Activated CD8-positive, alpha-beta T cell treated with anti-CD3 and anti-CD28 coated beads, Interleukin-2, amount 10 ng/mL, durations not matched to agents 7 days and 5 days (primary cell): ENCODE measurements around the gene MEMO1. TPM values are rescaled to one million over a fixed set of nuclear protein-coding genes. Genes with fewer than 3 reads are reported as not detected.
"Not testable (repeated sequence)": the region's sequence is repeated elsewhere in the genome, so short reads cannot be mapped to it uniquely, and the experiment has no call there.

Experiments used
- ATAC-seq: fragments of 150-1000 bp; cut with Tn5 transposase; one replicate; pipeline ENCODE4 v1.10.0; 2021; ENCODE audit warnings: moderate library complexity
- CTCF ChIA-PET: fragments of 350-600 bp; sonication (Branson Sonifier 250); formaldehyde crosslinking; loops from one replicate; lab custom pipeline; 2021; ENCODE audit warnings: antibody characterized with exemption; lab: Charles Lee
- POLR2A ChIA-PET: fragments of 350-600 bp; sonication (Branson Sonifier 250); formaldehyde crosslinking; loops from one replicate; lab custom pipeline; 2021; ENCODE audit warnings: antibody characterized with exemption; lab: Charles Lee
- DNase-seq: peaks from one replicate; pipeline ENCODE4 v3.0.0-alpha.2; 2020
- H3K27ac Mint-ChIP-seq: one replicate; pipeline ENCODE4 v1.8.0; 2021; ENCODE audit warnings: mild to moderate bottlenecking, mixed read lengths
- H3K27me3 Mint-ChIP-seq: one replicate; pipeline ENCODE4 v1.8.0; 2021; ENCODE audit warnings: low read depth, mixed read lengths
- H3K36me3 Mint-ChIP-seq: one replicate; pipeline ENCODE4 v1.8.0; 2021; ENCODE audit warnings: low read depth, mixed read lengths
- H3K4me1 Mint-ChIP-seq: one replicate; pipeline ENCODE4 v1.8.0; 2021; ENCODE audit warnings: low read depth, mixed read lengths
- H3K4me3 Mint-ChIP-seq: one replicate; pipeline ENCODE4 v1.8.0; 2021; ENCODE audit warnings: mild to moderate bottlenecking, mixed read lengths
- H3K9me3 Mint-ChIP-seq: one replicate; pipeline ENCODE4 v1.8.0; 2022; ENCODE audit warnings: mixed read lengths; ENCODE audit not compliant: insufficient read depth
- total RNA-seq, 2 experiments: library from RNA; stranded (reverse); gene quantifications; one replicate each; pipeline ENCODE4 v1.2.3, GENCODE V29; 2021

The MEMO1 gene
- total RNA-seq, 2 experiments from 2014 or later, result 50.5 to 51.5 TPM

DNA sequence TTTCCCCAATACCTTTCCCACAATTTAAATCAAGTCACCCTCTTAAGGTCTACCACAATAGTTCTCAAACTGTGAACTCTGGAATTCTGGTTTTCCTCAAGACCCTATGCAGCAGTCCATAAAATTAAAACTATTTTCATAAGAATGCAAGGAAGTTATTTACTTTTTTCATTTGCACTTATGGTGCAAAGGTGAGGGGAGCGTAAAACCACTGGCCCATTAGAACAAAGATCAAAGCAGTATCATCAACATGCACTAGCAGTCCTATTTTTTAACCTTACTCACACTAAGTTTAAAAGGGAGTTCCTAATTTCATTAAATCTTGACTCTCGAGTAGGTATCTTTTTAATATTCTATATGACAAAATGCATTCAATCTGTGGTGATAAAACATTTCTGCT lies 85.3 kb downstream of the MEMO1 start:
- no peak for DNase-seq
- Mint-ChIP-seq H3K36me3 (peaks cover 12% of the 10 kb centered on the region), H3K27me3 (no peaks in the 10 kb centered on the region), H3K27ac (no peak overlapping the region), H3K4me3 (no peak overlapping the region), H3K4me1 (no peaks in the 10 kb centered on the region), H3K9me3 (no peaks in the 10 kb centered on the region)
- POLR2A ChIA-PET, result no interaction called here
- no peak for ATAC-seq
- CTCF ChIA-PET, result no interaction called here

DNA sequence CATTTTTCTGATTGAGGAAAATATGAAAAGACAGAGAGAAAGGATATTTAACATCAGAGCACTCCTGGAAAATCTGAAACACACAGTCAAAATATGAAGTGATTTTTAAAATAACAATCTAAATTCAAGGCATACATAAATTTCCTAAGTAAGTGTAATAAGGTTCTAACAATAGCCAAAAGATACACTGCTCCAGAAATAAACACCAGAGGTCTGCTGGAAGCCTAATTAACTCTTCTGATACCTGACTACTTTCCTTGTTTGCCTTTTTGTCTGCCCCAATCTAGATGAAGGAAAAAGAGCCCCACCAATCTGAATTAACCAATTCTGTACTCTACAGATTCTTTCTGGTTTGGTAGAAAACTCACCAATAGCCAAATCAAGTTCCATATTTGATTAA lies 87.1 kb downstream of the MEMO1 start:
- Mint-ChIP-seq H3K27me3 (no peaks in the 10 kb centered on the region), H3K4me1 (no peaks in the 10 kb centered on the region), H3K27ac (no peak overlapping the region), H3K4me3 (no peak overlapping the region), H3K36me3 (peaks cover 17% of the 10 kb centered on the region), H3K9me3 (no peaks in the 10 kb centered on the region)
- POLR2A ChIA-PET, result no interaction called here
- DNase-seq (no peak), ATAC-seq (no peak)
- CTCF ChIA-PET, result no interaction called here

DNA sequence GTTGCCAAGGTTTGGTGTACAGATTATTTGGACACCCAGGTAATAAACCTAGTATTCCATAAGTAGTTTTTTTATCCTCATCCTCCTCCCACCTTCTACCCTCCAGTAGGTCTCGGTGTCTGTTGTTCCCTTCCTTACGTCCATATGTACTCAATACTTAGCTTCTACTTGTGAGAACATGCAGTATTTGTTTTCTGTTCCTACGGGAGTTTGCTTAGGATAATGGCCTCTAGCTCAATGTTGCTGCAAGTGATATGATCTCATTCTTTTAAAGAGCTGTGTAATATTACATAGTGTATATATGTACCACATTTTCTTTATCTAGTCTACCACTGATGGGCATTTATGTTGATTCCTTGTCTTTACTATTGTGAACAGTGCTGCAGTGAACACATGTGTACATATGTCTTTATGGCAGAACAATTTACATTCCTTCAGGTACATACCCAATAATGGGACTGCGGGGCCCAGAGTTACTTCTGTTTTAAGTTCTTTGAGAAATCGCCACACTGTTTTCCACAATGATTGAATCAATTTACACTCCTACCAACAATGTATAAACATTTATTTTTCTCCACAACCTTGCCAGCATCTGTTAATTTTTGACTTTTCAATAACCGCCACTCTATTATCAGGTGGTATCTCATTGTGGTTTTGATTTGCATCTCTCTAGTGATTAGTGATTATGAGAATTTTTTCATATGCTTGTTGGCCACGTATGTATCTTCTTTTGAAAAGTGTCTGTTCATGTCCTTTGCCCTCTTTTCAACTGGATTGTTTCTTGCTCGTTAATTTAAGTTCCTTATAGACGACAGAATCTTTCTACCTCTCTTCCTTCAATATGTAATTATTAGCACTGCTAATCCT lies 88.0 kb downstream of the MEMO1 start:
- H3K4me3 Mint-ChIP-seq, result no peak overlapping the region
- H3K27me3 Mint-ChIP-seq, result no peaks in the 10 kb centered on the region
- POLR2A ChIA-PET, result no interaction called here
- ATAC-seq (no peak), DNase-seq (no peak)
- no peaks in the 10 kb centered on the region for H3K9me3 Mint-ChIP-seq
- no peak overlapping the region for H3K27ac Mint-ChIP-seq
- CTCF ChIA-PET, result interaction anchor here (1.4 kb wide), 1 partner anchor 14 kb away, joined by 4 read pairs; no protein-coding TSS in a partner anchor
- H3K4me1 Mint-ChIP-seq, result no peaks in the 10 kb centered on the region
- peaks cover 18% of the 10 kb centered on the region for H3K36me3 Mint-ChIP-seq

DNA sequence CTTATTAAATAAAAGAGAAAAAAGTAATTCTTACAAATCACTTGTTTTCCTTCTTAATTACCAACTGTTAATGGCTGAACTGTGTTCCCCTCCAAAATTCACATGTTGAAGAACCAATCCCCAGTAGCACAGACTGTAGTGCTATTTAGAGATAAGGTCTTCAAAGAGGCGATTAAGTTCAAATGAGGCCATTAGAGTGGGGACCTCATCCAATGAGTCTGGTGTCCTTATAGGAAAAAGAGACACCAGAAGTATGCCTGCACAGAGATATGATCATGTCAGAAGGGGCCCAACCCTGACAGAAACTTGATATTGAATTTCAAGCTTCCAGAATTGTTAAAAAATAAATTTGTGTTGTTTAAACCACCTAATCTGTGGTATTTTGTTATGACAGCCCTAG lies 89.8 kb downstream of the MEMO1 start:
- no peak overlapping the region for H3K27ac Mint-ChIP-seq
- POLR2A ChIA-PET, result no interaction called here
- CTCF ChIA-PET, result interaction anchor here (0.8 to 1.4 kb wide), 2 partner anchors 13 to 119 kb away, joined by 3 to 4 read pairs; partner anchors contain the start of gene DPY30
- H3K4me1 Mint-ChIP-seq, result no peaks in the 10 kb centered on the region
- H3K36me3 Mint-ChIP-seq, result peaks cover 22% of the 10 kb centered on the region
- H3K9me3 Mint-ChIP-seq, result no peaks in the 10 kb centered on the region
- no peak overlapping the region for H3K4me3 Mint-ChIP-seq
- ATAC-seq, result no peak
- no peaks in the 10 kb centered on the region for H3K27me3 Mint-ChIP-seq
- no peak for DNase-seq

DNA sequence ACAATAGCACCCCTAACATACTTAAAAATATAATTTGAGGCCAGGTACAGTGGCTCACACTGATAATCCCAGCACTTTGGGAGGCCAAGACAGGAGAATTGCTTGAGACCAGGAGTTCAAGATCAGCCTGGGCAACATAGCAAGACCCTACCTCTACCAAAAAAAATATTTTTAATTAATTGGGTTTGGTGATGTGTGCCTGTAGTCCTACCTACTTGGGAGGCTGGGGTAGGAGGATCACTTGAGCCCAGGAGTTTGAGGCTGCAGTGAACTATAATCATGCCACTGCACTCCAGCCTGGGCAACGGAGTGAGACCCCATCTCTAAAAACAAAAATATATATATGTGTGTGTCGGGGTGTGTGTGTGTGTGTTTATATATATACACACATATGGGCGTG lies 91.3 kb downstream of the MEMO1 start:
- H3K27ac Mint-ChIP-seq, result no peak overlapping the region
- peaks cover 16% of the 10 kb centered on the region for H3K36me3 Mint-ChIP-seq

DNA sequence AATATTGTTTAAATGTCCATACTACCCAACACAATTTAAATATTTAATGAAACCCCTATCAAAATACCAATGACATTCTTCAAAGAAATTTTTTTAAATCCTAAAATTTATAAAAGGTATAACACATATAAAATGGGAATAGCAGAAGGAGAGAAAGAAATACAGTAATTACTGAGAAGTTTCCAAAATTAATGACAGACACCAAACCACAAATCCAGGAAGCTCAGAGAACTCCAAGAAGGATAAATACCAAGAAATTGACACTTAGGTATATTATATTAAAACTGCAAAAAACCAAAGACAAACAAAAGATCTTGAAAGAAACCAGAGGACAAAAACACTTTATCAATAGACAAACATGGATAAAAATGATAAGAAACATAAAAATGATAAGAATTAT lies 101.1 kb downstream of the MEMO1 start:
- H3K9me3 Mint-ChIP-seq, result no peaks in the 10 kb centered on the region
- ChIA-PET POLR2A (no interaction called here), CTCF (no interaction called here)
- peaks cover 6% of the 10 kb centered on the region for H3K4me1 Mint-ChIP-seq
- H3K27ac Mint-ChIP-seq, result no peak overlapping the region
- H3K27me3 Mint-ChIP-seq, result no peaks in the 10 kb centered on the region
- no peak overlapping the region for H3K4me3 Mint-ChIP-seq
- ATAC-seq (no peak), DNase-seq (no peak)
- H3K36me3 Mint-ChIP-seq, result peaks cover 27% of the 10 kb centered on the region

More for the DNA sequence above, 91.3 kb downstream of the MEMO1 start:
- Mint-ChIP-seq H3K4me3 (no peak overlapping the region), H3K27me3 (no peaks in the 10 kb centered on the region), H3K4me1 (no peaks in the 10 kb centered on the region), H3K9me3 (no peaks in the 10 kb centered on the region)
- ChIA-PET CTCF (no interaction called here), POLR2A (no interaction called here)
- no peak for ATAC-seq
- no peak for DNase-seq

DNA sequence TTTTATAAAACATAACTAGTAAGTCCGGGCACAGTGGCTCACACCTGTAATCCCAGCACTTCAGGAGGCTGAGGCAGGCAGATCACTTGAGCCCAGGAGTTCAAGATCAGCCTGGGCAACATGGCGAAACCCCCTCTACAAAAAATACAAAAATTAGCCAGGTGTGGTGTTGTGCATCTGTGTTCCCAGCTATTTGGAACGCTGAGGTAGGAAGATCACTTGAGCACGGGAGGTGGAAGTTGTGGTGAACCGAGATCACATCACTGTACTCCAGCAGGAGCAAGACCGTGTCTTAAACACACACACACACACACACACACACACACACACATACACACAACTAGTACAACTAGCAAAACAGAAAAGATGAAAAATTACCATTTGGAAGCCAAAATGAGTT lies 103.3 kb downstream of the MEMO1 start:
- H3K27ac Mint-ChIP-seq, POLR2A ChIA-PET, ATAC-seq, H3K4me3 Mint-ChIP-seq, CTCF ChIA-PET, DNase-seq, H3K27me3 Mint-ChIP-seq, H3K9me3 Mint-ChIP-seq: not testable (repeated sequence)
- peaks cover 30% of the 10 kb centered on the region for H3K36me3 Mint-ChIP-seq
- peaks cover 14% of the 10 kb centered on the region for H3K4me1 Mint-ChIP-seq

DNA sequence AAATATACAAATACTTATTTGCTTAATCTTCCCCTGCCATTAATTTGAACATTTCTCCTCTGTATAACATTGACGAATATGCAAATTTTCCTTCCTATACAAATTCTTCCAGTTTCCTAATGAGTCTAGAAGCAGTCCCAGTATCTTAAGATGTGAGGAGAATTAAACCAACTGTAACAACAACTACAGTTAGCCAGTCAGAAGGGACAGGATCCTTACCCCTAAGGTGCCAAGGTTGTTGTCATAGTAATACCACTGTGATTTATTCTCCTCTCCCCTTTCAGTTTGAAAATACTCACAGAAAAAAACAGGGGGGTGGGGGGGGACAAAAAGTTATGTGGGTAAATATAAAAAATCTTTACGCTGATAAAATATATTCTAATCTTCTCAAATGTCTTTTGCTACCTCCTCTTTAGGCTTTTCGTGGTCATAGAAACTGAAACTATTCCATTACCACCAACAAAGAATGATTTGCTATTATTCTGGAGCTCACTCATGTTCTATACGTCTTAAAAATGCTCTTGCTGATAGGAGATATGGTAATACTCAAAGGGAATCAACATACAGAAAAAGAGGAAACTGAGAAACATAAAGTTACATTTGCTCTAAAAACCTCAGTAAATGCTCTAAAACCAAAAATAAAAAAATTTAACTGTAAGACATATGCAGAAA lies 107.6 kb downstream of the MEMO1 start:
- H3K27me3 Mint-ChIP-seq, result no peaks in the 10 kb centered on the region
- DNase-seq (no peak), ATAC-seq (peak; percentile 44)
- ChIA-PET POLR2A (no interaction called here), CTCF (no interaction called here)
- H3K27ac Mint-ChIP-seq, result no peak overlapping the region
- H3K36me3 Mint-ChIP-seq, result peaks cover 50% of the 10 kb centered on the region
- peaks cover 8% of the 10 kb centered on the region for H3K4me1 Mint-ChIP-seq
- peaks cover 7% of the 10 kb centered on the region for H3K9me3 Mint-ChIP-seq
- H3K4me3 Mint-ChIP-seq, result no peak overlapping the region

DNA sequence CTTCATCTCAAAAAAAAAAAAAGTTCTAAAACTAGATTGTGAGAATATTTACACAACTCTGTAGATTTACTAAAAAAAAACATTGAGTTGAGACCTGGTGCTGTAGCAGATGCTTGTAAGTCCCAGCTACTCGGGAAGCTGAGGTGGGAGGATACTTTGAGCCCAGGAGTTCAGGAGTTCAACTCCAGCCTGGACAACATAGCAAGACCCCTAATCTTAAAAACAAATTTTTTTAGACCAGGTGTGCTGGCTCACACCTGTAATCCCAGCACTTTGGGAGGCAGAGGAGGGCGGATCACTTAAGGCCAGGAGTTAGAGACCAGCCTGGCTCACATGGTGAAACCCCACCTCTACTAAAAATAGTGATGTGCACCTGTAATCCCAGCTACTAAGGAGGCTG lies 108.9 kb downstream of the MEMO1 start:
- ChIA-PET POLR2A (no interaction called here), CTCF (interaction anchor here (0.8 kb wide), 1 partner anchor 15 kb away, joined by 3 read pairs; no protein-coding TSS in a partner anchor)
- H3K4me1 Mint-ChIP-seq, result peaks cover 8% of the 10 kb centered on the region
- ATAC-seq (no peak), DNase-seq (no peak)
- H3K36me3 Mint-ChIP-seq, result peaks cover 58% of the 10 kb centered on the region
- H3K9me3 Mint-ChIP-seq, result peaks cover 15% of the 10 kb centered on the region
- H3K27ac Mint-ChIP-seq, result no peak overlapping the region
- H3K4me3 Mint-ChIP-seq, result no peak overlapping the region
- H3K27me3 Mint-ChIP-seq, result no peaks in the 10 kb centered on the region

DNA sequence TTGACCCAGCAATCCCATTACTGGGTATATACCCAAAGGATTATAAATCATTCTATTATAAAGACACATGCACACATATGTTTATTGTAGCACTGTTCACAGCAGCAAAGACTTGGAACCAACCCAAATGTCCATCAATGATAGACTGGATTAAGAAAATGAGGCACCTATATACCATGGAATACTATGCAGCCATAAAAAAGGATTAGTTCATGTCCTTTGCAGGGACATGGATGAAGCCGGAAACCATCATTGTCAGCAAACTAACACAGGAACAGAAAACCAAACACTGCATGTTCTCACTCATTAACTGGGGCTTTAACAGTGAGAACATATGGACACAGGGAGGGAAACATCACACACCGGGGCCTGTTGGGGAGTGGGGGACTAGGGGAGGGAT lies 110.7 kb downstream of the MEMO1 start:
- POLR2A ChIA-PET, ATAC-seq, CTCF ChIA-PET, H3K4me1 Mint-ChIP-seq, H3K4me3 Mint-ChIP-seq, H3K27me3 Mint-ChIP-seq, H3K27ac Mint-ChIP-seq, DNase-seq: not testable (repeated sequence)
- Mint-ChIP-seq H3K9me3 (peaks cover 15% of the 10 kb centered on the region), H3K36me3 (peaks cover 62% of the 10 kb centered on the region)

DNA sequence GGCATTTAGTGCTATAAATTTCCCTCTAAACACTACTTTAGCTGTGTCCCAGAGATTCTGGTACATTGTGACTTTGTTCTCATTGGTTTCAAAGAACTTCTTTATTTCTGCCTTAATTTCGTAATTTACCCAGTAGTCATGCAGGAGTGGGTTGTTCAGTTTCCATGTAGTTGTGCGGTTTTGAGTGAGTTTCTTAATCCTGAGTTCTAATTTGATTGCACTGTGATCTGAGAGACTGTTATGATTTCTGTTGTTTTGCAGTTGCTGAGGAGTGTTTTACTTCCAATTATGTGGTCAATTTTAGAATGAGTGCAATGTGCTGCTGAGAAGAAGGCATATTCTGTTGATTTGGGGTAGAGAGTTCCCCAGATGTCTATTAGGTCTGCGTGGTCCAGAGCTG lies 112.5 kb downstream of the MEMO1 start:
- POLR2A ChIA-PET, H3K4me1 Mint-ChIP-seq, H3K27ac Mint-ChIP-seq, CTCF ChIA-PET, H3K4me3 Mint-ChIP-seq, ATAC-seq, H3K27me3 Mint-ChIP-seq, DNase-seq: not testable (repeated sequence)
- Mint-ChIP-seq H3K9me3 (peaks cover 15% of the 10 kb centered on the region), H3K36me3 (peaks cover 61% of the 10 kb centered on the region)

DNA sequence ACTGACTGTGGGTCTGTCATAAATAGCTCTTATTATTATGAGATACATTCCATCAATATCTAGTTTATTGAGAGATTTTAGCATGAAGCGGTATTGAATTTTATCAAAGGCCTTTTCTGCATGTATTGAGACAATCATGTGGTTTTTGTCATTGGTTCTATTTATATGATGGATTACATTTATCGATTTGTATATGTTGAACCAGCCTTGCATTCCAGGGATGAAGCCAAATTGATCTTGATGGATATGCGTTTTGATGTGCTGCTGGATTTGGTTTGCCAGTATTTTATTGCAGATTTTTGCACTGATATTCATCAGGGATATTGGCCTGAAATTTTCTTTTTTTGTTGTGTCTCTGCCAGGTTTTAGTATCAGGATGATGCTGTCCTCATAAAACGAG lies 113.5 kb downstream of the MEMO1 start:
- H3K4me1 Mint-ChIP-seq, DNase-seq, ATAC-seq, POLR2A ChIA-PET, CTCF ChIA-PET, H3K27me3 Mint-ChIP-seq, H3K4me3 Mint-ChIP-seq, H3K27ac Mint-ChIP-seq: not testable (repeated sequence)
- Mint-ChIP-seq H3K36me3 (peaks cover 55% of the 10 kb centered on the region), H3K9me3 (peaks cover 15% of the 10 kb centered on the region)
